Adrenal gland (tissue), 12 donors: ENCODE measurements around the gene NUDT21. TPM values are rescaled to one million over a fixed set of nuclear protein-coding genes. Genes with fewer than 3 reads are reported as not detected.

Experiments
- DNase-seq, 7 donors: peaks; one replicate each; pipeline ENCODE4 v3.0.0-alpha.2; 2019 to 2020
- H3K27ac ChIP-seq, 5 donors: fragments of 200-600 bp; sonication (generic) in 4 of 5; 1 replicate in 3 of 5; 2 replicates in 2 of 5; pipeline versions ENCODE4 v1.5.1 to v1.8.0; 2016 to 2020; ENCODE audit warnings: mild to moderate bottlenecking in 1 of 5
- H3K27me3 ChIP-seq: fragments of 200-600 bp; 2 replicates; pipeline ENCODE4 v1.8.0; 2021
- H3K36me3 ChIP-seq, 2 donors: fragments of 200-600 bp; replicated peaks in 1 of 2; 1 replicate in 1 of 2; 2 replicates in 1 of 2; pipeline versions ENCODE4 v1.5.1 to v1.8.0; 2018 to 2022
- H3K4me1 ChIP-seq, 2 donors: fragments of 200-600 bp; replicated peaks in 1 of 2; 1 replicate in 1 of 2; 2 replicates in 1 of 2; pipeline versions ENCODE4 v1.5.1 to v1.8.0; 2018 to 2021
- H3K4me3 ChIP-seq, 4 donors: fragments of 200-600 bp; sonication (generic) in 3 of 4; one replicate each; pipeline ENCODE4 v1.5.1; 2016 to 2018
- H3K9me3 ChIP-seq, 3 donors: fragments of 200-600 bp; sonication (generic) in 1 of 3; replicated peaks in 1 of 3; 1 replicate in 2 of 3; 2 replicates in 1 of 3; pipeline versions ENCODE4 v1.5.1 to v1.8.0; 2016 to 2021
- CTCF ChIP-seq, 6 experiments: fragments of 450-650 bp in 4 of 6; fragments of 200-600 bp in 2 of 6; sonication (generic) in 1 of 6; IDR thresholded peaks; 1 replicate in 5 of 6; 2 replicates in 1 of 6; pipeline versions ENCODE4 v1.5.1 to v1.8.0; 2016 to 2021; ENCODE audit warnings: antibody characterized with exemption in 6 of 6, mild to moderate bottlenecking in 2 of 6, moderate library complexity in 1 of 6
- POLR2A ChIP-seq, 2 donors: fragments of 450-650 bp; IDR thresholded peaks; one replicate each; pipeline ENCODE4 v1.6.1; 2017; ENCODE audit warnings: antibody characterized with exemption in 2 of 2, mild to moderate bottlenecking in 2 of 2, moderate library complexity in 1 of 2
- WGBS, 4 donors: extraction: QIAGEN DNeasy Blood & Tissue Kit in 2 of 4; methylation state at CpG; one replicate each; pipeline versions ENCODE4 v1.1.5 to v1.1.7; 2013 to 2017; 5-methylcytosine and 5-hydroxymethylcytosine counted together
- intact Hi-C, 2 donors: fragments of 100-400 bp; cut with DNase I; formaldehyde crosslinking; loops; one replicate each; pipeline versions ENCODE4 v1.14.1 to v1.15.0; 2022 to 2023
- polyA plus RNA-seq, 3 donors: library from polyadenylated mRNA; stranded (reverse); fragments of 200-250 nt in 2 of 3; fragments of 350-450 nt in 1 of 3; fragmentation: Illumina TruSeq in 1 of 3; extraction: RNeasy Lipid Tissue Mini Kit (QIAGEN cat#74804) in 1 of 3; gene quantifications; one replicate each; pipeline ENCODE4 v1.2.3, GENCODE V29; 2013 to 2014
- total RNA-seq, 9 donors: library from RNA; depleted of rRNA in 4 of 9; stranded (reverse); fragments of >200 nt in 4 of 9; fragments of 120-200 nt in 1 of 9; fragmentation: NEBNext Ultra II Directional in 1 of 9; extraction: Animal tissue kit (Norgen Biotek cat#: 25700) in 1 of 9; gene quantifications; one replicate each; pipeline versions ENCODE4 v1.1.0 to v1.2.4, GENCODE V29; 2013 to 2023
- donor health status: healthy with polysubstance abuse.
- donor health status: Bipolar disorder and iron deficiency.
- donor health status: DM: yes; HTN: yes; CAD: no.
- donor health status: DM: no; HTN: no; CAD: no.
- donor health status: DM: no; HTN: no; CAD: no.
- donor health status: DM: yes; HTN: yes; CAD: no.

NUDT21 gene
- total and polyA plus RNA-seq, 12 donors: 20.1 to 113 (median 77.1) TPM

- DNase-seq: no peak
- TF ChIP-seq POLR2A (IDR thresholded peaks at IDR 0.05) (no peak), CTCF (IDR thresholded peaks at IDR 0.05) (no peak)
- Histone ChIP-seq H3K9me3 (no peaks in the 10 kb centered on the region), H3K4me1 (peaks cover 0 to 7% of the 10 kb centered on the region in 2 donors), H3K27me3 (no peaks in the 10 kb centered on the region), H3K36me3 (peaks cover 0 to 50% of the 10 kb centered on the region in 2 donors), H3K27ac (no peak overlapping the region), H3K4me3 (no peak overlapping the region)
- intact Hi-C loops: no loop called here
- 94 to 98% (median 97%) methylated on average over 6 of the region's 6 CpGs for WGBS, 4 donors
Measured at GRCh38 chr16:56463153-56463552, 12.0 kb upstream of the NUDT21 start.

- peaks cover 0 to 7% of the 10 kb centered on the region in 2 donors for H3K4me1 ChIP-seq
- H3K27me3 ChIP-seq: no peaks in the 10 kb centered on the region
- no peak overlapping the region for H3K27ac ChIP-seq
- TF ChIP-seq CTCF (IDR thresholded peaks at IDR 0.05) (no peak), POLR2A (IDR thresholded peaks at IDR 0.05) (no peak)
- H3K36me3 ChIP-seq: peaks cover 0 to 47% of the 10 kb centered on the region in 2 donors
- DNase-seq: peak in 2 of 7 donors; percentile 18 to 24
- intact Hi-C loops: no loop called here
- WGBS, 4 donors: 40 to 65% (median 59%) methylated on average over 3 of the region's 3 CpGs
- H3K4me3 ChIP-seq: no peak overlapping the region
- no peaks in the 10 kb centered on the region for H3K9me3 ChIP-seq
Measured at GRCh38 chr16:56462064-56462796, 11.1 kb upstream of the NUDT21 start.

GRCh38 chr16:56460101-56460500, 9.0 kb upstream of the NUDT21 start:
- Histone ChIP-seq H3K27ac (no peak overlapping the region), H3K27me3 (no peaks in the 10 kb centered on the region), H3K4me1 (peaks cover 0 to 7% of the 10 kb centered on the region in 2 donors), H3K36me3 (peaks cover 0 to 47% of the 10 kb centered on the region in 2 donors), H3K9me3 (no peaks in the 10 kb centered on the region), H3K4me3 (no peak overlapping the region)
- 83 to 93% (median 90%) methylated on average over 2 of the region's 2 CpGs for WGBS, 4 donors
- intact Hi-C loops: no loop called here
- no peak for DNase-seq
- TF ChIP-seq CTCF (IDR thresholded peaks at IDR 0.05): no peak
- TF ChIP-seq POLR2A (IDR thresholded peaks at IDR 0.05): no peak

GRCh38 chr16:56457927-56458470, 6.9 kb upstream of the NUDT21 start:
- Histone ChIP-seq H3K4me3 (no peak overlapping the region), H3K4me1 (peaks cover 0 to 10% of the 10 kb centered on the region in 2 donors), H3K36me3 (peaks cover 0 to 49% of the 10 kb centered on the region in 2 donors), H3K27ac (no peak overlapping the region), H3K9me3 (no peaks in the 10 kb centered on the region), H3K27me3 (no peaks in the 10 kb centered on the region)
- intact Hi-C loops: no loop called here
- WGBS, 4 donors: 87 to 97% (median 90%) methylated on average over 6 of the region's 6 CpGs
- no peak for TF ChIP-seq POLR2A (IDR thresholded peaks at IDR 0.05)
- no peak for TF ChIP-seq CTCF (IDR thresholded peaks at IDR 0.05)
- DNase-seq: no peak
